22Rv1 (cell line): ENCODE results near the gene CLK2.
A peak's percentile ranks its signal among the peaks of the same experiment; 100 is the strongest.

Source experiments
- H3K27ac ChIP-seq: fragments of 450-650 bp; 2 replicates; pipeline ENCODE4 v1.5.1; 2017
- ZFX ChIP-seq: fragments of 450-650 bp; IDR thresholded peaks from 2 replicates; pipeline ENCODE4 v1.6.1; 2017; ENCODE audit warnings: antibody characterized with exemption, borderline replicate concordance
- TF ChIP-seq, protein P1 (sequence below): fragments of 450-650 bp; IDR thresholded peaks from 2 replicates; pipeline ENCODE4 v1.5.1; 2017; ENCODE audit warnings: mild to moderate bottlenecking

CLK2 gene

GRCh38 chr1:155286544-155286943, 13.2 kb upstream of the CLK2 start:
- TF ChIP-seq, protein P1, sequence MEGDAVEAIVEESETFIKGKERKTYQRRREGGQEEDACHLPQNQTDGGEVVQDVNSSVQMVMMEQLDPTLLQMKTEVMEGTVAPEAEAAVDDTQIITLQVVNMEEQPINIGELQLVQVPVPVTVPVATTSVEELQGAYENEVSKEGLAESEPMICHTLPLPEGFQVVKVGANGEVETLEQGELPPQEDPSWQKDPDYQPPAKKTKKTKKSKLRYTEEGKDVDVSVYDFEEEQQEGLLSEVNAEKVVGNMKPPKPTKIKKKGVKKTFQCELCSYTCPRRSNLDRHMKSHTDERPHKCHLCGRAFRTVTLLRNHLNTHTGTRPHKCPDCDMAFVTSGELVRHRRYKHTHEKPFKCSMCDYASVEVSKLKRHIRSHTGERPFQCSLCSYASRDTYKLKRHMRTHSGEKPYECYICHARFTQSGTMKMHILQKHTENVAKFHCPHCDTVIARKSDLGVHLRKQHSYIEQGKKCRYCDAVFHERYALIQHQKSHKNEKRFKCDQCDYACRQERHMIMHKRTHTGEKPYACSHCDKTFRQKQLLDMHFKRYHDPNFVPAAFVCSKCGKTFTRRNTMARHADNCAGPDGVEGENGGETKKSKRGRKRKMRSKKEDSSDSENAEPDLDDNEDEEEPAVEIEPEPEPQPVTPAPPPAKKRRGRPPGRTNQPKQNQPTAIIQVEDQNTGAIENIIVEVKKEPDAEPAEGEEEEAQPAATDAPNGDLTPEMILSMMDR, result no peak
- no peak for TF ChIP-seq ZFX
- no peak overlapping the region for H3K27ac ChIP-seq

DNA sequence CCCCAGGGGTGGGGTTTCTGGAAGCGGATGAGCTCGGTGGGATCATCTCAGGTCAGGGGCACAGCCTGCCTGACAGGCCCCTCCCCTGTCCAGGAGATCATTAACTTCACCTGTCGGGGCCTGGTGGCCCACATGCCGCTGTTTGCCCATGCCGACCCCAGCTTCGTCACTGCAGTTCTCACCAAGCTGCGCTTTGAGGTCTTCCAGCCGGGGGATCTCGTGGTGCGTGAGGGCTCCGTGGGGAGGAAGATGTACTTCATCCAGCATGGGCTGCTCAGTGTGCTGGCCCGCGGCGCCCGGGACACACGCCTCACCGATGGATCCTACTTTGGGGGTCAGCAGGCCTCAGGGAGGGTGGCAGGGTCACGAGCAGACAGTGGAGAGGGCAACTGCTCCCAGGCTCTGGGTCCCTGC, 12.3 kb upstream of the CLK2 start:
- no peak overlapping the region for H3K27ac ChIP-seq
- no peak for TF ChIP-seq ZFX
- TF ChIP-seq, protein P1, result no peak

GRCh38 chr1:155285063-155285462, 11.8 kb upstream of the CLK2 start:
- no peak overlapping the region for H3K27ac ChIP-seq
- TF ChIP-seq, protein P1, result no peak
- TF ChIP-seq ZFX, result no peak

DNA sequence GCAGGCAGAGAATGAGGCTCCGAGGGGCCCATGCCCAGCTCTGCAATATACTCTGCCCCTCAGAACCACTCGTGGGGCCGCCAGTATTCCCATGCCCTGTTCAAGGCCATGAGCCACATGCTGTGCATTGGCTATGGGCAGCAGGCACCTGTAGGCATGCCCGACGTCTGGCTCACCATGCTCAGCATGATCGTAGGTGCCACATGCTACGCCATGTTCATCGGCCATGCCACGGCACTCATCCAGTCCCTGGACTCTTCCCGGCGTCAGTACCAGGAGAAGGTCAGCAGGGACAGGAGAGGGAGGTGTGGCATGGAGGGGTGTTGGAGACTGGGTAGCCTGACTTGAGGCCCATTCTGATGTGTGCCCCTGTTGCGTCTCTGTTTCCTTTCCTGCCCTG, 11.2 kb upstream of the CLK2 start:
- H3K27ac ChIP-seq, result no peak overlapping the region
- TF ChIP-seq, protein P1, result no peak
- no peak for TF ChIP-seq ZFX

- TF ChIP-seq ZFX, result no peak
- no peak overlapping the region for H3K27ac ChIP-seq
Measured at GRCh38 chr1:155282488-155283091, 9.3 kb upstream of the CLK2 start.

GRCh38 chr1:155279268-155279667, 6.0 kb upstream of the CLK2 start:
- H3K27ac ChIP-seq, result peak overlapping the region; percentile 77; the same call in 1 of the 2 replicates
- TF ChIP-seq ZFX, result no peak

DNA sequence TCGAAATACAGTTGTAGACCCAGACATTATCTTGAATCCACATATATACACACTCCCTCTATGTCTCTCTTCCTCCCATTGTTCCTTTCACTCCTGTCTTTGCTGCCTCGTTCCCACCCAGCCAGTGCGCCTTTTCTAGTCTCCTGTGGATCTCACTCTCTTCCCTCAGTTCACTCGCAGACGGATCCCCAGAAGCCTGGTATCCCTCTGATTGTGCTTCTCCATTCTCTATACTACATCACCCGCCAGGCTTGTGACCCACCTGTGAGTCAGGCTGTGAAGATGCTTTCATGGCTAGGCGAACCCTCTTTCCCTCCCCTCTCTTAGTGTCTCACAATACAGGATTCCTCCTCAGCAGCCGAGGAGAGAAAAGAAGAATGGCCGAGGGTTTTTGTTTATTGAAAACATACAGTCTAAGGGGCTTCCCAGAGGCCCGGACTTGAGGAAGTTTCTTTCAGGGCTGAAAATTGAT, 5.4 kb upstream of the CLK2 start:
- peak overlapping the region; percentile 77 for H3K27ac ChIP-seq

GRCh38 chr1:155277902-155278688, 4.8 kb upstream of the CLK2 start:
- H3K27ac ChIP-seq, result peak overlapping the region; percentile 77
- TF ChIP-seq ZFX, result no peak
- TF ChIP-seq, protein P1, result peak; percentile 47

More for the DNA sequence above, 5.4 kb upstream of the CLK2 start:
- TF ChIP-seq ZFX, result no peak
- TF ChIP-seq, protein P1, result no peak
